ENCODE measurements around the gene ATP6V1G2.
"Not testable (repeated sequence)": the region's sequence is repeated elsewhere in the genome, so short reads cannot be mapped to it uniquely, and the experiment has no call there.

Gene ATP6V1G2

GRCh38 chr6:31575952-31576685, 29.7 kb upstream of the ATP6V1G2 start:
- no peak for DNase-seq (ENCODE audit: low read depth in 2 of 2)

GRCh38 chr6:31575335-31575901, 29.0 kb upstream of the ATP6V1G2 start, which contains the start of gene TNF:
Gene TNF, plus strand, starts transcription at chr6:31575565. Its CDS starts 177 bp downstream, at chr6:31575742.
- no peak for DNase-seq (ENCODE audit: low read depth in 2 of 2)

- DNase-seq (ENCODE audit: low read depth in 2 of 2), result no peak
Observed at GRCh38 chr6:31574106-31575061, 28.0 kb upstream of the ATP6V1G2 start.

GRCh38 chr6:31573239-31574105, 27.1 kb upstream of the ATP6V1G2 start:
- DNase-seq (ENCODE audit: low read depth in 2 of 2), result no peak

- no peak for DNase-seq (ENCODE audit: low read depth in 2 of 2)
Observed at GRCh38 chr6:31572041-31572911, 25.9 kb upstream of the ATP6V1G2 start, which contains the start of gene LTA. Gene LTA, plus strand, starts transcription at chr6:31572289. Its CDS starts 454 bp downstream, at chr6:31572743.

GRCh38 chr6:31569861-31570536, 23.6 kb upstream of the ATP6V1G2 start:
- no peak for DNase-seq (ENCODE audit: low read depth in 2 of 2)

- DNase-seq (ENCODE audit: low read depth in 2 of 2), result no peak
Observed at GRCh38 chr6:31568537-31568961, 22.1 kb upstream of the ATP6V1G2 start.

- no peak for DNase-seq (ENCODE audit: low read depth in 2 of 2)
Observed at GRCh38 chr6:31567531-31568370, 21.3 kb upstream of the ATP6V1G2 start.

- no peak for DNase-seq (ENCODE audit: low read depth in 2 of 2)
Observed at GRCh38 chr6:31560697-31561058, 14.3 kb upstream of the ATP6V1G2 start.

GRCh38 chr6:31559958-31560696, 13.7 kb upstream of the ATP6V1G2 start:
- no peak for DNase-seq (ENCODE audit: low read depth in 2 of 2)

- no peak for DNase-seq (ENCODE audit: low read depth in 2 of 2)
Observed at GRCh38 chr6:31559606-31559957, 13.2 kb upstream of the ATP6V1G2 start.

GRCh38 chr6:31558631-31559500, 12.5 kb upstream of the ATP6V1G2 start:
- no peak for DNase-seq (ENCODE audit: low read depth in 2 of 2)

GRCh38 chr6:31558318-31558625, 11.9 kb upstream of the ATP6V1G2 start:
- no peak for DNase-seq (ENCODE audit: low read depth in 2 of 2)

GRCh38 chr6:31557443-31558317, 11.3 kb upstream of the ATP6V1G2 start:
- no peak for DNase-seq (ENCODE audit: low read depth in 2 of 2)

GRCh38 chr6:31556307-31556706, 9.9 kb upstream of the ATP6V1G2 start:
- DNase-seq (ENCODE audit: low read depth in 2 of 2), result no peak

- not testable (repeated sequence) for DNase-seq (ENCODE audit: low read depth in 2 of 2)
Observed at GRCh38 chr6:31551371-31551770, 5.0 kb upstream of the ATP6V1G2 start.

- DNase-seq (ENCODE audit: low read depth in 2 of 2), result no peak
Observed at GRCh38 chr6:31548544-31548873, 2.1 kb upstream of the ATP6V1G2 start.
